Measurements from ENCODE around the gene HAUS6.

- TF ChIP-seq CTCF (IDR thresholded peaks at IDR 0.05; ENCODE audit: insufficient read depth, low read depth, low read length) = no peak
- no peak for TF ChIP-seq EZH2 (IDR thresholded peaks at IDR 0.05; ENCODE audit: insufficient read depth, low read length)
Observed at GRCh38 chr9:19050637-19051591, 51.8 kb downstream of the HAUS6 start.
